Muscle layer of duodenum (tissue), 2 donors: Measurements from ENCODE around the gene SLC38A2.

Experiments used
- H3K27ac ChIP-seq: one replicate; pipeline ENCODE4 v1.7.0; 2013; ENCODE audit warnings: mild to moderate bottlenecking, low read length
- H3K27me3 ChIP-seq: one replicate; pipeline ENCODE4 v1.7.0; 2013; ENCODE audit warnings: low read depth, mild to moderate bottlenecking, control low read depth, low read length
- H3K36me3 ChIP-seq, 2 donors: one replicate each; pipeline ENCODE4 v1.7.0; 2013; ENCODE audit warnings: low read length in 2 of 2, control low read depth in 1 of 2, mild to moderate bottlenecking in 1 of 2; ENCODE audit not compliant: insufficient read depth in 2 of 2, control insufficient read depth in 1 of 2
- H3K4me1 ChIP-seq, 2 donors: one replicate each; pipeline ENCODE4 v1.7.0; 2013; ENCODE audit warnings: low read length in 2 of 2, mild to moderate bottlenecking in 2 of 2, control low read depth in 1 of 2, moderate library complexity in 1 of 2; ENCODE audit not compliant: insufficient read depth in 2 of 2, control insufficient read depth in 1 of 2
- H3K4me3 ChIP-seq, 2 donors: one replicate each; pipeline ENCODE4 v1.7.0; 2013; ENCODE audit warnings: low read length in 2 of 2, low read depth in 1 of 2, mild to moderate bottlenecking in 1 of 2
- H3K9me3 ChIP-seq, 2 donors: one replicate each; pipeline ENCODE4 v1.7.0; 2013; ENCODE audit warnings: low read length in 2 of 2, control low read depth in 1 of 2, mild to moderate bottlenecking in 1 of 2; ENCODE audit not compliant: control insufficient read depth in 1 of 2
- donor health status: healthy.

The SLC38A2 gene

GRCh38 chr12:46383654-46384450 lies 11.3 kb upstream of the SLC38A2 start:
- peaks cover 0 to 14% of the 10 kb centered on the region in 2 donors for H3K36me3 ChIP-seq
- peak overlapping the region; percentile 66 to 73 for H3K4me3 ChIP-seq
- peak overlapping the region; percentile 99 for H3K27ac ChIP-seq
- peaks cover 15 to 21% of the 10 kb centered on the region in 2 donors for H3K4me1 ChIP-seq
- no peaks in the 10 kb centered on the region for H3K27me3 ChIP-seq
- H3K9me3 ChIP-seq: no peaks in the 10 kb centered on the region

- H3K4me1 ChIP-seq: peaks cover 13 to 21% of the 10 kb centered on the region in 2 donors
- no peaks in the 10 kb centered on the region for H3K27me3 ChIP-seq
- H3K27ac ChIP-seq: peak overlapping the region; percentile 99
- H3K4me3 ChIP-seq: peak overlapping the region; percentile 73 to 86
- H3K36me3 ChIP-seq: peaks cover 0 to 14% of the 10 kb centered on the region in 2 donors
- H3K9me3 ChIP-seq: no peaks in the 10 kb centered on the region
Measured at GRCh38 chr12:46382964-46383653, 10.5 kb upstream of the SLC38A2 start.

- H3K4me3 ChIP-seq: peak overlapping the region; percentile 73 to 86
- peak overlapping the region; percentile 97 for H3K27ac ChIP-seq
- peaks cover 11 to 16% of the 10 kb centered on the region in 2 donors for H3K4me1 ChIP-seq
- H3K36me3 ChIP-seq: peaks cover 0 to 14% of the 10 kb centered on the region in 2 donors
- H3K9me3 ChIP-seq: no peaks in the 10 kb centered on the region
- no peaks in the 10 kb centered on the region for H3K27me3 ChIP-seq
Measured at GRCh38 chr12:46382408-46382963, 9.9 kb upstream of the SLC38A2 start.

GRCh38 chr12:46380881-46381280 lies 8.3 kb upstream of the SLC38A2 start:
- no peak overlapping the region for H3K4me3 ChIP-seq
- no peaks in the 10 kb centered on the region for H3K27me3 ChIP-seq
- H3K36me3 ChIP-seq: peaks cover 0 to 14% of the 10 kb centered on the region in 2 donors
- H3K9me3 ChIP-seq: no peaks in the 10 kb centered on the region
- peaks cover 5 to 9% of the 10 kb centered on the region in 2 donors for H3K4me1 ChIP-seq
- H3K27ac ChIP-seq: no peak overlapping the region

- H3K4me3 ChIP-seq: no peak overlapping the region
- peaks cover 5 to 9% of the 10 kb centered on the region in 2 donors for H3K4me1 ChIP-seq
- H3K36me3 ChIP-seq: peaks cover 0 to 14% of the 10 kb centered on the region in 2 donors
- no peaks in the 10 kb centered on the region for H3K27me3 ChIP-seq
- H3K9me3 ChIP-seq: no peaks in the 10 kb centered on the region
- no peak overlapping the region for H3K27ac ChIP-seq
Measured at GRCh38 chr12:46380022-46380796, 7.6 kb upstream of the SLC38A2 start.

GRCh38 chr12:46379352-46379751 lies 6.8 kb upstream of the SLC38A2 start:
- Histone ChIP-seq H3K36me3 (peaks cover 0 to 12% of the 10 kb centered on the region in 2 donors), H3K4me1 (peaks cover 5 to 8% of the 10 kb centered on the region in 2 donors), H3K4me3 (no peak overlapping the region), H3K27ac (no peak overlapping the region), H3K9me3 (no peaks in the 10 kb centered on the region), H3K27me3 (no peaks in the 10 kb centered on the region)

- Histone ChIP-seq H3K4me3 (no peak overlapping the region), H3K27ac (no peak overlapping the region), H3K4me1 (peaks cover 5 to 11% of the 10 kb centered on the region in 2 donors), H3K36me3 (peaks cover 0 to 4% of the 10 kb centered on the region in 2 donors), H3K27me3 (no peaks in the 10 kb centered on the region), H3K9me3 (no peaks in the 10 kb centered on the region)
Measured at GRCh38 chr12:46378530-46378929, 6.0 kb upstream of the SLC38A2 start.

GRCh38 chr12:46377678-46378077 lies 5.1 kb upstream of the SLC38A2 start:
- H3K4me1 ChIP-seq: peaks cover 4 to 11% of the 10 kb centered on the region in 2 donors
- no peaks in the 10 kb centered on the region for H3K9me3 ChIP-seq
- H3K27ac ChIP-seq: no peak overlapping the region
- peaks cover 0 to under 1% of the 10 kb centered on the region in 2 donors for H3K36me3 ChIP-seq
- no peak overlapping the region for H3K4me3 ChIP-seq
- no peaks in the 10 kb centered on the region for H3K27me3 ChIP-seq

GRCh38 chr12:46376579-46376978 lies 4.0 kb upstream of the SLC38A2 start:
- no peaks in the 10 kb centered on the region for H3K27me3 ChIP-seq
- H3K36me3 ChIP-seq: peaks cover 0 to 9% of the 10 kb centered on the region in 2 donors
- peaks cover 0 to 6% of the 10 kb centered on the region in 2 donors for H3K4me1 ChIP-seq
- H3K27ac ChIP-seq: no peak overlapping the region
- H3K4me3 ChIP-seq: no peak overlapping the region
- no peaks in the 10 kb centered on the region for H3K9me3 ChIP-seq

GRCh38 chr12:46374711-46375110 lies 2.1 kb upstream of the SLC38A2 start:
- H3K4me3 ChIP-seq: no peak overlapping the region
- peaks cover 13 to 27% of the 10 kb centered on the region in 2 donors for H3K36me3 ChIP-seq
- H3K27ac ChIP-seq: no peak overlapping the region
- H3K27me3 ChIP-seq: no peaks in the 10 kb centered on the region
- no peaks in the 10 kb centered on the region for H3K9me3 ChIP-seq
- H3K4me1 ChIP-seq: peaks cover 0 to 14% of the 10 kb centered on the region in 2 donors
